ENCODE data around the gene ST6GAL1. TPM values are rescaled to one million over a fixed set of nuclear protein-coding genes. Genes with fewer than 3 reads are reported as not detected.
A peak's percentile ranks its signal among the peaks of the same experiment; 100 is the strongest.
"Not testable (repeated sequence)": the region's sequence is repeated elsewhere in the genome, so short reads cannot be mapped to it uniquely, and the experiment has no call there.

Gene ST6GAL1
- total RNA-seq, 1 experiment from 2014 or later = 27.6 TPM

GRCh38 chr3:186933816-186934215 is 3.5 kb downstream of the ST6GAL1 start:
- in situ Hi-C loops (cut with HindIII; ENCODE audit: low pct_unique_long_range_greater_than_20kb, low sequenced_read_pairs) = no loop called here
- no peak for DNase-seq (ENCODE audit: low read depth)

- in situ Hi-C loops (cut with HindIII; ENCODE audit: low pct_unique_long_range_greater_than_20kb, low sequenced_read_pairs) = no loop called here
- DNase-seq (ENCODE audit: low read depth) = no peak
Measured at GRCh38 chr3:186935133-186935532, 4.8 kb downstream of the ST6GAL1 start.

GRCh38 chr3:186937017-186937875 is 6.9 kb downstream of the ST6GAL1 start:
- in situ Hi-C loops (cut with HindIII; ENCODE audit: low pct_unique_long_range_greater_than_20kb, low sequenced_read_pairs) = no loop called here
- DNase-seq (ENCODE audit: low read depth) = no peak

- peak; percentile 44 for DNase-seq (ENCODE audit: low read depth)
- in situ Hi-C loops (cut with HindIII; ENCODE audit: low pct_unique_long_range_greater_than_20kb, low sequenced_read_pairs) = no loop called here
Measured at GRCh38 chr3:186938716-186939115, 8.4 kb downstream of the ST6GAL1 start.

- no peak for DNase-seq (ENCODE audit: low read depth)
- in situ Hi-C loops (cut with HindIII; ENCODE audit: low pct_unique_long_range_greater_than_20kb, low sequenced_read_pairs) = no loop called here
Measured at GRCh38 chr3:186939536-186939935, 9.2 kb downstream of the ST6GAL1 start.

GRCh38 chr3:186940967-186941366 is 10.6 kb downstream of the ST6GAL1 start:
- no peak for DNase-seq (ENCODE audit: low read depth)
- in situ Hi-C loops (cut with HindIII; ENCODE audit: low pct_unique_long_range_greater_than_20kb, low sequenced_read_pairs) = no loop called here

- no peak for DNase-seq (ENCODE audit: low read depth)
- in situ Hi-C loops (cut with HindIII; ENCODE audit: low pct_unique_long_range_greater_than_20kb, low sequenced_read_pairs) = no loop called here
Measured at GRCh38 chr3:186942168-186942567, 11.8 kb downstream of the ST6GAL1 start.

- in situ Hi-C loops (cut with HindIII; ENCODE audit: low pct_unique_long_range_greater_than_20kb, low sequenced_read_pairs) = no loop called here
- DNase-seq (ENCODE audit: low read depth) = no peak
Measured at GRCh38 chr3:186945255-186945823, 15.0 kb downstream of the ST6GAL1 start.

- no peak for DNase-seq (ENCODE audit: low read depth)
- in situ Hi-C loops (cut with HindIII; ENCODE audit: low pct_unique_long_range_greater_than_20kb, low sequenced_read_pairs) = no loop called here
Measured at GRCh38 chr3:186946756-186947375, 16.5 kb downstream of the ST6GAL1 start.

GRCh38 chr3:186949281-186949982 is 19.1 kb downstream of the ST6GAL1 start:
- in situ Hi-C loops (cut with HindIII; ENCODE audit: low pct_unique_long_range_greater_than_20kb, low sequenced_read_pairs) = no loop called here
- DNase-seq (ENCODE audit: low read depth) = no peak

GRCh38 chr3:186950402-186951093 is 20.2 kb downstream of the ST6GAL1 start:
- in situ Hi-C loops (cut with HindIII; ENCODE audit: low pct_unique_long_range_greater_than_20kb, low sequenced_read_pairs) = no loop called here
- no peak for DNase-seq (ENCODE audit: low read depth)

- DNase-seq (ENCODE audit: low read depth) = no peak
- in situ Hi-C loops (cut with HindIII; ENCODE audit: low pct_unique_long_range_greater_than_20kb, low sequenced_read_pairs) = no loop called here
Measured at GRCh38 chr3:186951640-186952552, 21.6 kb downstream of the ST6GAL1 start.

GRCh38 chr3:186953011-186953487 is 22.7 kb downstream of the ST6GAL1 start:
- no peak for DNase-seq (ENCODE audit: low read depth)

GRCh38 chr3:186953992-186954699 is 23.8 kb downstream of the ST6GAL1 start:
- in situ Hi-C loops (cut with HindIII; ENCODE audit: low pct_unique_long_range_greater_than_20kb, low sequenced_read_pairs); DNase-seq (ENCODE audit: low read depth): not testable (repeated sequence)

More at GRCh38 chr3:186953011-186953487, 22.7 kb downstream of the ST6GAL1 start:
- in situ Hi-C loops (cut with HindIII; ENCODE audit: low pct_unique_long_range_greater_than_20kb, low sequenced_read_pairs) = no loop called here

GRCh38 chr3:186955898-186956696 is 25.8 kb downstream of the ST6GAL1 start:
- in situ Hi-C loops (cut with HindIII; ENCODE audit: low pct_unique_long_range_greater_than_20kb, low sequenced_read_pairs) = no loop called here
- no peak for DNase-seq (ENCODE audit: low read depth)

Data from Caki2 (cell line).